ENCODE results near the gene NPDC1. TPM values are rescaled to one million over a fixed set of nuclear protein-coding genes. Genes with fewer than 3 reads are reported as not detected.

Gene NPDC1
- polyA plus RNA-seq, 1 experiment, result 31.9 TPM

DNA sequence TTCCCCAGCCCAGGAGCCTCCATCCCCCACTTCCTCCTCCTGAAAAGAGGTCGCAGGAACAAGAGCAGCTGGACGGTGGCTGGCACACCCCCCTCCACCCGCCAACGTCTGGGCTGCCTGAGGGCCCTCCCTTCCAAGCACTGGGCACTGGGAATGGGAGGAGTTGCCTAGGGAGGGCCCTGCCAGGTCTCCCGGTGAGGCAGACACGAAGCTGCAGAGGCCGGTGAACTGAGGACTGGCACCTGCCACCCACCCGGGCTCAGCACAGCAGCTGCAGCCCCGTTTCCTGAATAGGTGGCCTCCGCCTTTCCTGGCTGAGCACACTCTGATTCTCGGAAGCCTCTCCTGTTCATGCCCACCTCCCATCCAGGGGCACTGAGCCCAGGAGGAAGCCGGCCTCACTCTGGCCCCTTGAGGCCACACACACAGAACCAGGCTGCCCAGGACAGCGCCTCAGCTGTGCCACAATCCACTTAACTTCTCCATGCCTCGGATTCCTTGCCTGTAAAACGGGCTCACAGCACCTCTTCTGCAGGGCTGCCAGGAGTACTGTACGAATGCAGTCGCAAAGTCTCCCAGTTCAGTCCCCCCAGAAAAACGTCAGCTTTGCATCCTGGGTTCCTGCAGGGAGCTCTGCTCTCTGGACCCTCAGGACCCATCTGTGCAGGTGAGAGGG lies 1.3 kb downstream of the NPDC1 start:
- Histone ChIP-seq H3K27me3 (ENCODE audit: control insufficient read depth, insufficient read depth, low read length) (peaks cover 7% of the 10 kb centered on the region; the same call in 1 of the 2 replicates), H3K4me3 (ENCODE audit: low read depth, low read length) (peak overlapping the region; percentile 55), H3K36me3 (ENCODE audit: control insufficient read depth, insufficient read depth, low read length) (peaks cover 5% of the 10 kb centered on the region)
- CTCF ChIA-PET, result interaction anchor here (1.4 to 3.0 kb wide), 4 partner anchors 10 to 23 kb away, joined by 4 to 21 read pairs (median 10); partner anchors contain the start of gene ABCA2
- TF ChIP-seq CTCF (IDR thresholded peaks at IDR 0.05; ENCODE audit: insufficient read depth, low read depth, low read length), result no peak
- POLR2A ChIA-PET, result no interaction called here
- no peak for DNase-seq (ENCODE audit: low read depth)

GRCh38 chr9:137044037-137044436 lies 1.9 kb downstream of the NPDC1 start:
- CTCF ChIA-PET, result interaction anchor here (2.0 to 3.0 kb wide), 3 partner anchors 9 to 20 kb away, joined by 7 to 21 read pairs (median 14); partner anchors contain the start of gene ABCA2
- POLR2A ChIA-PET, result no interaction called here
- Histone ChIP-seq H3K36me3 (ENCODE audit: control insufficient read depth, insufficient read depth, low read length) (peaks cover 11% of the 10 kb centered on the region), H3K27me3 (ENCODE audit: control insufficient read depth, insufficient read depth, low read length) (peaks cover 2% of the 10 kb centered on the region; the same call in 1 of the 2 replicates), H3K4me3 (ENCODE audit: low read depth, low read length) (no peak overlapping the region)
- DNase-seq (ENCODE audit: low read depth), result no peak
- no peak for TF ChIP-seq CTCF (IDR thresholded peaks at IDR 0.05; ENCODE audit: insufficient read depth, low read depth, low read length)

DNA sequence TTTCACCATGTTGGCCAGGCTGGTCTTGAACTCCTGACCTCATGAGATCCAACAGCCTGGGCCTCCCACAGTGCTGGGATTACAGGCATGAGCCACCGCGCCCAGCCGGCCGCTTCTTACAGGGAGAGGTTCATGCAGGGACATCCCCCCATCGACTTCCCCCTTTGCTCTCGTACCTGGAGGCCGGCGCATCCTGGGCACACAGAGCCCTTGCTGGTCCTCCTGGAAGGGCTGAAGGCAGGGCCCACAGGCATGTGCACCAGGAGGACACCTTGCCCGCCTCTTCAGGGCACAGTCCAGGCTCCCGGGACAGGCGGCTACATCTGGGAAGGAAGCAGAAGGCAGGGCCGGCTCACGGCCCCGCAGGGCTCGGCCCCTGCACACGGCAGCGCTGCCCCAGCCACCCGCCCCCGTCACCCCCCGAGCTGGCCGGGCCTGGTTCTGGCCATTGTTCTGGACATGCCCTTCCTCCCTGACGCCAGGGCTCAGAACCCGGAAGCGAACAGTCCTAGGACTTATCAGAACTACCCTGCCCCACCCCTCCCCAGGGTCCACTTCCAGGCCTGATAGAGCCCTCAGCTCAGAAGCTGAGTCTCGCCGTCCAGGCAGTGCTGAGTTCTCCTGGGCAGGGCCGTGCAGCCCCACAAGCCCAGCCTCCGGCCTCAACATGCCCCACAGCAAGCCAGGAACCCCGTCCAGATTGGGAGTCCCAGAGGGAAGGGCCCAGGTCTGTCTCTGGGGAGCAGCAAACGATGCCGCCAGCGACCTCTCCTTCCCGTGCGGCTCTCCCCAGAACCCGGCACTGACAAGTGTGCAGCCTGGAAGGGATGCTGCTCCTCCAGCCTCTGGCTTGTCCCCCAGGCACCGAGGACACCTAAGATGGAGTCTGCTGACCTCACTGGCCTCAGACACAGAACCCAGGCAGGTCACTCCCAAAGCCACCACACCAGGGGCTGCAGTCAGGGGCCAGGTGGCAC lies 2.9 kb downstream of the NPDC1 start:
- H3K27me3 ChIP-seq (ENCODE audit: control insufficient read depth, insufficient read depth, low read length), result peaks cover 2% of the 10 kb centered on the region; the same call in 1 of the 2 replicates
- no peak for DNase-seq (ENCODE audit: low read depth)
- H3K36me3 ChIP-seq (ENCODE audit: control insufficient read depth, insufficient read depth, low read length), result peaks cover 16% of the 10 kb centered on the region
- ChIA-PET POLR2A (no interaction called here), CTCF (interaction anchor here (2.0 to 3.0 kb wide), 3 partner anchors 8 to 21 kb away, joined by 7 to 21 read pairs (median 14); partner anchors contain the start of gene ABCA2)
- no peak overlapping the region for H3K4me3 ChIP-seq (ENCODE audit: low read depth, low read length)
- TF ChIP-seq CTCF (IDR thresholded peaks at IDR 0.05; ENCODE audit: insufficient read depth, low read depth, low read length), result no peak

- H3K36me3 ChIP-seq (ENCODE audit: control insufficient read depth, insufficient read depth, low read length), result peaks cover 17% of the 10 kb centered on the region
- ChIA-PET CTCF (interaction anchor here (1.3 kb wide), 1 partner anchor 26 kb away, joined by 3 read pairs; no protein-coding TSS in a partner anchor), POLR2A (no interaction called here)
- H3K27me3 ChIP-seq (ENCODE audit: control insufficient read depth, insufficient read depth, low read length), result no peaks in the 10 kb centered on the region
- DNase-seq (ENCODE audit: low read depth), result no peak
- no peak overlapping the region for H3K4me3 ChIP-seq (ENCODE audit: low read depth, low read length)
- no peak for TF ChIP-seq CTCF (IDR thresholded peaks at IDR 0.05; ENCODE audit: insufficient read depth, low read depth, low read length)
Observed at GRCh38 chr9:137041124-137041523, 4.9 kb downstream of the NPDC1 start.

- Histone ChIP-seq H3K36me3 (ENCODE audit: control insufficient read depth, insufficient read depth, low read length) (peaks cover 17% of the 10 kb centered on the region), H3K27me3 (ENCODE audit: control insufficient read depth, insufficient read depth, low read length) (no peaks in the 10 kb centered on the region), H3K4me3 (ENCODE audit: low read depth, low read length) (no peak overlapping the region)
- no peak for TF ChIP-seq CTCF (IDR thresholded peaks at IDR 0.05; ENCODE audit: insufficient read depth, low read depth, low read length)
- DNase-seq (ENCODE audit: low read depth), result no peak
- ChIA-PET CTCF (interaction anchor here (1.3 kb wide), 1 partner anchor 26 kb away, joined by 3 read pairs; no protein-coding TSS in a partner anchor), POLR2A (no interaction called here)
Observed at GRCh38 chr9:137040568-137040967, 5.4 kb downstream of the NPDC1 start.
